ENCODE data around the gene RIPPLY3.

Gene RIPPLY3

GRCh38 chr21:37061926-37062592 lies 55.6 kb downstream of the RIPPLY3 start:
- no peak for DNase-seq (ENCODE audit: low spot score)

GRCh38 chr21:37062593-37062935 lies 56.1 kb downstream of the RIPPLY3 start:
- no peak for DNase-seq (ENCODE audit: low spot score)

- DNase-seq (ENCODE audit: low spot score), result no peak
These were observed 56.9 kb downstream of the RIPPLY3 start for GRCh38 chr21:37063433-37063832.

- DNase-seq (ENCODE audit: low spot score), result no peak
These were observed 58.3 kb downstream of the RIPPLY3 start for GRCh38 chr21:37064841-37065240.

GRCh38 chr21:37065561-37066177 lies 59.2 kb downstream of the RIPPLY3 start:
- no peak for DNase-seq (ENCODE audit: low spot score)
